ENCODE results near the gene RTN4RL1.

The RTN4RL1 gene

DNA sequence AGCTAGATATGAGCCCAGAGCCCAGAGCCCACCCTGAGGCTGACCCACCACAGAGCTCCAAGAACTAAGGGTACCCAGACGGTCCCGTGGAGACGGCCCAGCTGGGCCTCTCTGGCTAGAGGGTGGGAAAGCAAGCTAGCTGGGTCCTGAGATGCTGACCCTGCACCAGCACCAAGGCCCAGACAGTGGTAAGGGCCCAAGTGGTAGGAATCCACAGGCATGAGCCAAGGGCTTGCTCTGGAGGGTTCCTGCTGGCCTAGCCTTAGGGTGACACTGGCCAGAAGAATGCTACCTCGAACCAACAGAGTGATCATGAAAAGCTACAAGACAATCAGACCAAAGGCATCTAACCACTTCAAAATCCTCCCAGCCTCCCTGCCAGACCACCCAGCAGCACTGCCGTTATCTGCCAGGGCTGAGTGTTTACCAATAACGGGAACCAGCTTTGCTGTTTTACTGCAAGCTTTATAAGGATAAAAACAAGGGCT, 42.9 kb upstream of the RTN4RL1 start:
- in situ Hi-C loops (cut with HindIII; ENCODE audit: low sequenced_read_pairs), result loop anchor here (10.0 kb wide), 1 partner anchor 107 kb away; no protein-coding TSS in a partner anchor
- peak; percentile 92 for DNase-seq (ENCODE audit: low read depth, low spot score)
- no peak overlapping the region for H3K4me3 ChIP-seq (ENCODE audit: low read depth, low read length)
- TF ChIP-seq, protein P1, sequence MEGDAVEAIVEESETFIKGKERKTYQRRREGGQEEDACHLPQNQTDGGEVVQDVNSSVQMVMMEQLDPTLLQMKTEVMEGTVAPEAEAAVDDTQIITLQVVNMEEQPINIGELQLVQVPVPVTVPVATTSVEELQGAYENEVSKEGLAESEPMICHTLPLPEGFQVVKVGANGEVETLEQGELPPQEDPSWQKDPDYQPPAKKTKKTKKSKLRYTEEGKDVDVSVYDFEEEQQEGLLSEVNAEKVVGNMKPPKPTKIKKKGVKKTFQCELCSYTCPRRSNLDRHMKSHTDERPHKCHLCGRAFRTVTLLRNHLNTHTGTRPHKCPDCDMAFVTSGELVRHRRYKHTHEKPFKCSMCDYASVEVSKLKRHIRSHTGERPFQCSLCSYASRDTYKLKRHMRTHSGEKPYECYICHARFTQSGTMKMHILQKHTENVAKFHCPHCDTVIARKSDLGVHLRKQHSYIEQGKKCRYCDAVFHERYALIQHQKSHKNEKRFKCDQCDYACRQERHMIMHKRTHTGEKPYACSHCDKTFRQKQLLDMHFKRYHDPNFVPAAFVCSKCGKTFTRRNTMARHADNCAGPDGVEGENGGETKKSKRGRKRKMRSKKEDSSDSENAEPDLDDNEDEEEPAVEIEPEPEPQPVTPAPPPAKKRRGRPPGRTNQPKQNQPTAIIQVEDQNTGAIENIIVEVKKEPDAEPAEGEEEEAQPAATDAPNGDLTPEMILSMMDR (IDR thresholded peaks at IDR 0.05; ENCODE audit: low read depth, low read length), result peak; percentile 26

DNA sequence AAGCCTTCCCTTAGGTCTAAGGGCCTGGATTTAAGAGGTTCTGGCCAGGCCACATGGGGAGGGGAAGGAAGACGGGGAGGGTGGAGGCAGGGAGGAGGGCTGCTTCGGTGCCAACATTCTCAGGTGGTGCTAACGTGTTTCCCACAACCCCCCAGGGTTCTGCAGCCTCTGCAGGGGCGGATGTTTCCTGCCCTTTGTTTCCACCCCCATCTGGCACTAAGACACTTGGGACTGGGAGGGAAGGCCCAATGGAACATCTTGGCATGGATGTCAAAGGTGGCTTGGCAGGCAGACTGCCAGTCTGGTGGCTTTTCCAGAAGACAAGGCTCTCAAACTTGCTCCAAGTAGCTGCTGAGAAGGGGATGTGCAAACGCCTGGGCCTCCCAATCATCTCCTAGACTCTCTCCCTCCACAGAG, 42.5 kb upstream of the RTN4RL1 start:
- peak; percentile 86 for DNase-seq (ENCODE audit: low read depth, low spot score)
- no peak overlapping the region for H3K4me3 ChIP-seq (ENCODE audit: low read depth, low read length)
- TF ChIP-seq, protein P1 (IDR thresholded peaks at IDR 0.05; ENCODE audit: low read depth, low read length), result no peak
- in situ Hi-C loops (cut with HindIII; ENCODE audit: low sequenced_read_pairs), result loop anchor here (10.0 kb wide), 1 partner anchor 107 kb away; no protein-coding TSS in a partner anchor

DNA sequence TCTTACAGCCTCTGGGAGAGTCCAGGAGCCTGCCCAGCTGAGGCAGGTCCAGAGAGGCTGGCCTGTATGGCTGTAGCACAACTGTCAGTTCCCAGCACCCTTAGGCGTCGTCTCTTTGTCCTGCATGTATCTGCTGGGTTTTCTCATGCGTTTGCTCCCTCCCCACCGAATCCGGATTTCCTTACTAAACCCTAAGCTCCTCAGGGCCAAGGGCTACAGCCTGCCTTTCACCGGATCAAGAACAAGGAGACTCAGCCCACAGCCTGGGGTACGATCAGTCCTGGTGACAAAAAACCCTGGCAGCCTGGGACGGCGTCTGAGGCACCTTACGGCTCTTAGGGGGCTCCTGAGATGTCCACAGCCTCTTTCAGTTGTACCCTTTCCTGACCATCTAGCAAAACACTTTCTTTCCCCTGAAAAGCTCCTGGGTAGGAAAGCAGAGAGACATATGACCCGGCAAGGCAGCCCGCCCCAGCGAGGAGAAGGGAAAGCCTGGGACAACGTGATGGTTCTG, 42.0 kb upstream of the RTN4RL1 start:
- in situ Hi-C loops (cut with HindIII; ENCODE audit: low sequenced_read_pairs), result loop anchor here (10.0 kb wide), 1 partner anchor 108 kb away; no protein-coding TSS in a partner anchor
- no peak overlapping the region for H3K4me3 ChIP-seq (ENCODE audit: low read depth, low read length)
- no peak for DNase-seq (ENCODE audit: low read depth, low spot score)
- TF ChIP-seq, protein P1 (IDR thresholded peaks at IDR 0.05; ENCODE audit: low read depth, low read length), result no peak

DNA sequence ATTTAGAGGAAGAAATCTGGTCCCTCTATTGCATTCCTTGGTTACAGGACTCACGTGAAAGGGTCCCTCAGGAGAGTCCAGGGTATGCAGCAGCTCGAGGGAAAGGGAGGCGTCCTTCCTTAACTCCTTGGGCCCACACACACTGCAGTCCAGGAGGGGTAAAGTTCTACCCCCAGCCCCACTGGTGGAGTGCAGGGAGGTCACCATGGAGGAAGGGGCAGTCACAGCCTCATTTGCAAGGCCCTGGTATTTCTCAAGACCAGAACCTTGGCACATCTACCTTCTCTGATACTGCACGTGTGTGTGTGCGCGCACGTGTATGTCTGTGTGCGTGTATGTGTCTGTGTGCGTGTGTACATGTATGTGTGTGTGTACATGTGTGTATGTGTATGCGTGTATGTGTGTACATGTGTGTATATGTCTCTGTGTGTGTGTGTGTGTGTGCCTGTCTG, 40.8 kb upstream of the RTN4RL1 start:
- no peak for DNase-seq (ENCODE audit: low read depth, low spot score)
- TF ChIP-seq, protein P1 (IDR thresholded peaks at IDR 0.05; ENCODE audit: low read depth, low read length), result no peak
- in situ Hi-C loops (cut with HindIII; ENCODE audit: low sequenced_read_pairs), result loop anchor here (10.0 kb wide), 1 partner anchor 109 kb away; no protein-coding TSS in a partner anchor
- H3K4me3 ChIP-seq (ENCODE audit: low read depth, low read length), result no peak overlapping the region

DNA sequence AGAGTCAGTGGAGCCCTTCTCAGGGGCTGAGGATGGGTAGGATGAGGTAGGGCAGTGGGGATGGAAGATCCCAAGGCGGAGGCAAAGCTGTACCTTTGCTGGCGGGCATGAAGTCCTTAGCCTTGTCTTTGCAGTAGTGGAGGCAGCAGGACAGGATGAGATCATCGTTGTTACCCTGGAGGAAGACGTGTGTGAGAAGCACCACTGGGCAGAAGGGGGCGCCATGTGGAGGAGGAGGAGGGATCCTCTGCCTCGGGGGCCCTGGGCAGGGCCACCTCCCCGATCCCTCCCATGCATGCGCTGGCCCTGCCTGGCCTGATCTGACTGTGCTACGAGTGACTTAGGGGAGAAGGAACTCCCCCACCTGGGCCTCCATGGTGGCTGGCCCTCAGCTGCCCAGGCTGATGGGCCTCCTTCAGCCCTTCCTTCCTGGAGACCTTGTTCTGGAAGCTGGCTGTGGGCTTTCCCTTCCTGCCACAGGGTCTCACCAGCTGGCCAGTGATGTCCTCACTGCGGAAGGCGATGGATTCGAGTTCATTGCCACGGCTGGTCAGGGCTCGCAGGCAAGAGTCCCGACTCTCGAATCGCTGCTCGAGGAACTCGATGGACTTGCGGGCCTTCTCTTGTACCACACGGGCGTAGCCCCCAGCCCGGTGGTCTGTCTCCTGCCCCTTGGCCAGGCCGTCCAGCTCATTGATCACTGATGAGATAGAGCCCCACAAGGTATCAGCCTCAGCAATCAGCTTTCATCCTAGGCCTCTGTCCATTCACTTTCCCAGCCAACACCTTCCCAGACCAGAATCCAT, 40.0 kb upstream of the RTN4RL1 start:
- in situ Hi-C loops (cut with HindIII; ENCODE audit: low sequenced_read_pairs), result loop anchor here (10.0 kb wide), 1 partner anchor 110 kb away; no protein-coding TSS in a partner anchor
- peak; percentile 82 for DNase-seq (ENCODE audit: low read depth, low spot score)
- TF ChIP-seq, protein P1 (IDR thresholded peaks at IDR 0.05; ENCODE audit: low read depth, low read length), result peak; percentile 69

DNA sequence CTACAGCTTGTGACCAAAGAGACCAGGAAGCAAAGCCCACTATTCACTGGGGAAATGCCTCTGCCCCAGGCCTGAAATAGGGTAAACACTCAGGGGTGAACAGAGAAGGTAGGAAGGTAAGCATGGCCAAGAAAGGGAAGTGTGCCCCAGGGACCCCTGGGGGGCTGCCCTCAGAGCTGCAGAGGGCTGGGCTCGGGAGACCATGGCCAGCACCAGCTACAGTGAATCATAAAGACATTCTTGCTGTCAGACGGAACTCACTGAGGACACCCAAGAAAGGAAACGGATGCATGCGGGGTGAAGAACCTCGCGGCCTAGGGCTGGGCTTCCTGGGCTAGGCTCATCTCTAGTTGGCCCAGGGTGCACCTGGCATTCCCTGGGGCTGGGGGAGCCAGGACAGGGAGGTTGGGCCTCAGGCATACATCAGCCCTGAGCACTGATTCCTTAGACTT, 39.4 kb upstream of the RTN4RL1 start:
- TF ChIP-seq, protein P1 (IDR thresholded peaks at IDR 0.05; ENCODE audit: low read depth, low read length), result no peak
- in situ Hi-C loops (cut with HindIII; ENCODE audit: low sequenced_read_pairs), result loop anchor here (10.0 kb wide), 1 partner anchor 110 kb away; no protein-coding TSS in a partner anchor
- H3K4me3 ChIP-seq (ENCODE audit: low read depth, low read length), result no peak overlapping the region
- no peak for DNase-seq (ENCODE audit: low read depth, low spot score)

More for the DNA sequence above, 40.0 kb upstream of the RTN4RL1 start:
- H3K4me3 ChIP-seq (ENCODE audit: low read depth, low read length), result no peak overlapping the region
